NCI-H146 treated with DMSO at 0.1 percent for 48 hours (cell line): ENCODE results near the gene SIAH1.
"Not testable (repeated sequence)": the region's sequence is repeated elsewhere in the genome, so short reads cannot be mapped to it uniquely, and the experiment has no call there.

Experiments used
- DNase-seq: peaks from one replicate; lab custom pipeline; 2025; ENCODE audit not compliant: unreplicated experiment; lab: John Stamatoyannopoulos, UW

The SIAH1 gene

GRCh38 chr16:48367441-48368049 lies 17.7 kb downstream of the SIAH1 start:
- no peak for DNase-seq

- peak; percentile 1 for DNase-seq
Observed at GRCh38 chr16:48366165-48367093, 18.8 kb downstream of the SIAH1 start.

- peak; percentile 7 for DNase-seq
Observed at GRCh38 chr16:48365601-48366164, 19.5 kb downstream of the SIAH1 start.

GRCh38 chr16:48365025-48365600 lies 20.1 kb downstream of the SIAH1 start:
- no peak for DNase-seq

- no peak for DNase-seq
Observed at GRCh38 chr16:48361540-48362144, 23.6 kb downstream of the SIAH1 start.

- no peak for DNase-seq
Observed at GRCh38 chr16:48361012-48361411, 24.2 kb downstream of the SIAH1 start.

GRCh38 chr16:48359983-48360382 lies 25.2 kb downstream of the SIAH1 start:
- DNase-seq = no peak

GRCh38 chr16:48358419-48358818 lies 26.8 kb downstream of the SIAH1 start:
- no peak for DNase-seq

- DNase-seq = no peak
Observed at GRCh38 chr16:48356633-48357376, 28.4 kb downstream of the SIAH1 start.

- no peak for DNase-seq
Observed at GRCh38 chr16:48354877-48355855, 30.0 kb downstream of the SIAH1 start.

- not testable (repeated sequence) for DNase-seq
Observed at GRCh38 chr16:48354385-48354784, 30.8 kb downstream of the SIAH1 start.

- DNase-seq = peak; percentile 1
Observed at GRCh38 chr16:48353565-48354163, 31.5 kb downstream of the SIAH1 start.

- no peak for DNase-seq
Observed at GRCh38 chr16:48352648-48353390, 32.4 kb downstream of the SIAH1 start.

- DNase-seq = no peak
Observed at GRCh38 chr16:48350736-48351135, 34.5 kb downstream of the SIAH1 start.

- peak; percentile 0 for DNase-seq
Observed at GRCh38 chr16:48347980-48348379, 37.2 kb downstream of the SIAH1 start.

- DNase-seq = no peak
Observed at GRCh38 chr16:48347191-48347865, 37.9 kb downstream of the SIAH1 start.

GRCh38 chr16:48342591-48342990 lies 42.6 kb downstream of the SIAH1 start:
- DNase-seq = no peak

- DNase-seq = no peak
Observed at GRCh38 chr16:48340054-48340453, 45.2 kb downstream of the SIAH1 start.
